Lower leg skin (tissue), 4 donors: ENCODE data around the gene TTC7B. TPM values are rescaled to one million over a fixed set of nuclear protein-coding genes. Genes with fewer than 3 reads are reported as not detected.

Source experiments
- DNase-seq, 2 donors: peaks; one replicate each; pipeline ENCODE4 v3.0.0-alpha.2; 2019; ENCODE audit warnings: low spot score in 2 of 2
- H3K4me3 ChIP-seq: fragments of 200-600 bp; sonication (generic); 2 replicates; pipeline ENCODE4 v1.5.1; 2017; ENCODE audit warnings: mild to moderate bottlenecking, low read depth; ENCODE audit not compliant: poor library complexity, severe bottlenecking
- POLR2A ChIP-seq, 2 donors: fragments of 450-650 bp; IDR thresholded peaks; one replicate each; pipeline ENCODE4 v1.6.1; 2016 to 2017; ENCODE audit warnings: antibody characterized with exemption in 2 of 2, mild to moderate bottlenecking in 1 of 2, moderate library complexity in 1 of 2
- WGBS, 2 donors: methylation state at CpG; one replicate each; pipeline ENCODE4 v1.1.5; 2018; 5-methylcytosine and 5-hydroxymethylcytosine counted together
- intact Hi-C: fragments of 100-400 bp; cut with DNase I; formaldehyde crosslinking; loops from one replicate; pipeline ENCODE4 v1.15.0; 2023; ENCODE audit warnings: low total_unique reads
- total RNA-seq, 4 donors: library from RNA; depleted of rRNA; stranded (reverse); fragments of >200 nt; gene quantifications; one replicate each; pipeline ENCODE4 v1.1.0, GENCODE V29; 2016
- TF ChIP-seq, protein P1 (sequence below), 3 donors: fragments of 450-650 bp; IDR thresholded peaks; one replicate each; pipeline ENCODE4 v1.5.1; 2016; ENCODE audit warnings: antibody characterized with exemption in 3 of 3, mild to moderate bottlenecking in 3 of 3, moderate library complexity in 2 of 3

Gene TTC7B
- total RNA-seq, 4 donors from 2014 or later, result 10.3 to 28.7 (median 20.2) TPM

DNA sequence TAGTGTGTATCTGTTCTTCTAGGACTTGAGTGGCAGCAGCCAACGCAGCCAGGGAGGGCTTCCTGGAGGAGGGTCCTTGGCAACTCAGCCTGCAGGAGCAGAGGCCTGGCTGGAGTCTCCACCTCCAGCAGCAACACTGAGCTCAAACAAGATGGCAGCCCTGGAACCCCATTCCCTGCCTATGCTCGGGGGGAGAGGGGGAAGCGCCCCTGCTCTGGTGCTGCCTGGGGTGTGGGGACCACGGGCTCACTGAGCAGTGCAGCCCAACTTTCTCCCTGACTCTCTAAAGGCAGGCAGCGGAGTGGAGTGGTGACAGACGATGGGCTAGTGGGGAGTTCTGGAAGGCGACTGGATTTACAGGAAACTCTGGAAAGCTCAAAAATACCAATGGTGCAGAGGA, 258.7 kb downstream of the TTC7B start:
- H3K4me3 ChIP-seq, result no peak overlapping the region
- WGBS, 2 donors, result 86 to 94% methylated on average over 7 of the region's 7 CpGs
- intact Hi-C loops, result no loop called here
- TF ChIP-seq, protein P1, sequence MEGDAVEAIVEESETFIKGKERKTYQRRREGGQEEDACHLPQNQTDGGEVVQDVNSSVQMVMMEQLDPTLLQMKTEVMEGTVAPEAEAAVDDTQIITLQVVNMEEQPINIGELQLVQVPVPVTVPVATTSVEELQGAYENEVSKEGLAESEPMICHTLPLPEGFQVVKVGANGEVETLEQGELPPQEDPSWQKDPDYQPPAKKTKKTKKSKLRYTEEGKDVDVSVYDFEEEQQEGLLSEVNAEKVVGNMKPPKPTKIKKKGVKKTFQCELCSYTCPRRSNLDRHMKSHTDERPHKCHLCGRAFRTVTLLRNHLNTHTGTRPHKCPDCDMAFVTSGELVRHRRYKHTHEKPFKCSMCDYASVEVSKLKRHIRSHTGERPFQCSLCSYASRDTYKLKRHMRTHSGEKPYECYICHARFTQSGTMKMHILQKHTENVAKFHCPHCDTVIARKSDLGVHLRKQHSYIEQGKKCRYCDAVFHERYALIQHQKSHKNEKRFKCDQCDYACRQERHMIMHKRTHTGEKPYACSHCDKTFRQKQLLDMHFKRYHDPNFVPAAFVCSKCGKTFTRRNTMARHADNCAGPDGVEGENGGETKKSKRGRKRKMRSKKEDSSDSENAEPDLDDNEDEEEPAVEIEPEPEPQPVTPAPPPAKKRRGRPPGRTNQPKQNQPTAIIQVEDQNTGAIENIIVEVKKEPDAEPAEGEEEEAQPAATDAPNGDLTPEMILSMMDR (IDR thresholded peaks at IDR 0.05), result no peak
- TF ChIP-seq POLR2A (IDR thresholded peaks at IDR 0.05), result no peak
- DNase-seq, result no peak

DNA sequence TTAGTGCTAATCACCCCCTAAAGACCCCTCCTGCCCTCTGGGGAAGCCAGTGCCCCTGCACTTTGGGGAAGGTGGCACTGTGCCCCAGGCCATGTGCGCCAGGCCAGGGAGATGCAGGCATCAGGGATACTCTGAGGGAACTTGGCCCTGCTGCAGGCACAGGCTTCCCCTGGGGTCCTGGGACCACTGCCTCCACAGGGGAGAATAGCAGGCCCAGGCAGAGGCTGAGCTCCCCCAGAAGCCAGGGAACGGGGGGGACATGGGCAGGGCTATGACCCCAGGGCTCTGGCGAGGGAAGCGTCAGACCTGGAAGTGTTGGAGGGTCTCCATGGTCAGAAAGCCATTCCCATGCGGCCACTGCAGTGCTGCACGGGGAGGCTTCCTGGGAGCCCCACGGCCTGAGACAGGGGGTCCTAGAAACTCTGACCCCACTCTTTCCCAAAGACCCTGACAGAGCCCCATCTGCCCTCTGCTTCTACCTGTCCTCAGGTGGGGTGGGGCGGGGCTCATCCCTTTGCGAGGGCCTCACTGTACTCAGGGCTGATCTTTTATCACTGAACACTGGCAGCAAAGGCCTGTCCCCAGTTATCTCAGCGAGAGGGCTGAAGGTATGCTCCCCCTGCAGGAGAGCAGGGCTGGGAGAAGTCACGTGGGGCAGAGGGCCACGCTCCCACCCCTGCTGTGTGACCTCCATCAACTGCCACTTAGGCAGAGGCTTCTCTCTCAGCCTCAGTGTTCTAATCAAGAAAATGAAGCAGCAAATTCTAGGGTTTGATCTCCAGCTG, 259.4 kb downstream of the TTC7B start:
- WGBS, 2 donors, result 85 to 93% methylated on average over 11 to 12 of the region's 12 CpGs
- no peak overlapping the region for H3K4me3 ChIP-seq
- intact Hi-C loops, result no loop called here
- no peak for TF ChIP-seq POLR2A (IDR thresholded peaks at IDR 0.05)
- TF ChIP-seq, protein P1 (IDR thresholded peaks at IDR 0.05), result no peak
- no peak for DNase-seq

DNA sequence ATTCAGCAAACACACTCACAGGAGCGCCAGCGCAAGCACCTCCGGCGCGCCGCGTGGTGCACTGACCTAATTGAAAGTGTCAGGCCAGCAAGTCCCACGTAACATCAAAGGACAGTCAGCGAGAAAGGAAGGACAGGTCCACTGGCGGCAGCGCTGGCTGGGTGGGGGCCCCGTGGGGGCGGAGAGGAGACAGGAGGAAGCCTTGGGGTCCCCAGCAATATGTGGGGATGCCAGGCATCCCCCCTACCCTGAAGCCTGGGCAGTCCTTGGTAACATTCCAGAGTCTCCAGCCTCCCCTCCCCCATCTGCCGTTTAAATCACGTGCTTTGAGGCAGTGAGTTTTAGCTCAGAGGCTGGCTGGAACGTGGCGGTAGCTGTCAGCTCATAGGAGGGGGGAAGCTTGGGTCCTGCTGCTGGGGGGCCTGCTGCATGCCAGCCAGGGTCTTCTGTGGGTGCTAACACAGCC, 260.2 kb downstream of the TTC7B start:
- no peak for TF ChIP-seq POLR2A (IDR thresholded peaks at IDR 0.05)
- TF ChIP-seq, protein P1 (IDR thresholded peaks at IDR 0.05), result no peak
- intact Hi-C loops, result no loop called here
- no peak for DNase-seq
- 63 to 77% methylated on average over 17 of the region's 17 CpGs for WGBS, 2 donors
- no peak overlapping the region for H3K4me3 ChIP-seq

DNA sequence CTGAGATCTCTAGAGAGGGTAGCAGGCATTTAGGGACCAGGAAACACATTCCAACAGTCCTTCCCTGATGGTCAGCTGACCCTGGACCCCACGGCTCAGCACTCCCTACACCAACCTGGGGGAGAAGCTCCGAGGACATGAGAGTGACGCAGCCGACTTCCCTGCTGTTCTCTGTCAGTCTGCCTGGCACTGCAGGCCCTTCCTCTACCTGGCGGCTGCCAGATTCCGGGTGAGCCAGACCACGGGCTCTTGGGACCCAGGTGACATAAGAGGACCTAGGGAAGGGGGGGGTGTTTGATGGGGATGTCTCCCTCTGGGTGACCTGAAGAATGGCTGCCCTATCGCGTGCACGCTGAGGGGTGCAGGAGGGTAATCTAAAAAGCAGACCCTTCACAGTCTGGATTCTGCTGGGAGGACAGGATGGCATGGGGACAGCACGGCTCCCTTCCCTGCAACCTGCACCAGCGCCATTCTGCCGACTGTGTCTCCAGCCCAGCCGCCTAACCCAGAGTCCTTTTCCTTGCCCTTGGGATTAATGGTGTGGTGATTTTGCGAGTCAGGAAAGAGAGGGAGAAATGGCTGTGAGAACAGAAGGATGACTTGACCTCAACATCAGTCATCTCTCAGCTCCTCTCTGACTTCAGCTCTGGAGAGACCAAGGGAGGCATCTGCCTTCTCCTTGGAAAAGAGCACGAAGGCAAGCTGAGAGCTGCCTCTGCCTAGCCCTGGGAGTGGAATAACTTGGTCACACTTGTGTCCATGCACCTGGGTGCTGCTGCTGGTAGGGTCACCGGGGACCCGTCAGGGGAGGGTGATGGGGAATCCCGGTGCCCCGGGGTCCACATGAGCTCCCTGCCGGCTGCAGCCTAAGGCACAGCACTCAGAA, 260.9 kb downstream of the TTC7B start:
- intact Hi-C loops, result no loop called here
- WGBS, 2 donors, result 82 to 89% methylated on average over 21 of the region's 21 CpGs
- TF ChIP-seq, protein P1 (IDR thresholded peaks at IDR 0.05), result no peak
- TF ChIP-seq POLR2A (IDR thresholded peaks at IDR 0.05), result no peak
- no peak for DNase-seq
- no peak overlapping the region for H3K4me3 ChIP-seq

DNA sequence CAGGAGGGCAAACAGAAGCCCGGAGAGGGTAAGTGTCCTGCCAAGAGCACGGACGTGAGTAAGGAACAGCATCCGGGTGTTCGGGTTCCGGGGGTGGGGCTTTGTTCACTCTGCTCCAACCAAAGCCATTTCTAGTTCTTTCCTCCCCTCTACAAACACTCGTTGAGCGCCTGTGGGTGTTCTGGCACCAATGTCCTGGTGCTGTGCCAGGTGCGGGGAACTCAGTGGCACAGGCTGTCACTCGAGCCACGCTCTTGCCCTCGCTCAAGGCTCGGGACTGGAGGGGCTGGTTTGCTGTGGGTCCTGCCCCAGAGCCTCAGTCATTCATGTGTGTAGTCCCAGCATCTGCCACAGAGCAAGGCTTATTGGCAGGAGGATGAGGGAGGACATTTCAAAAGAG, 261.9 kb downstream of the TTC7B start:
- intact Hi-C loops, result no loop called here
- no peak overlapping the region for H3K4me3 ChIP-seq

More for the DNA sequence above, 261.9 kb downstream of the TTC7B start:
- 53 to 61% methylated on average over 11 to 13 of the region's 13 CpGs for WGBS, 2 donors
- DNase-seq, result no peak
- TF ChIP-seq POLR2A (IDR thresholded peaks at IDR 0.05), result no peak
- TF ChIP-seq, protein P1 (IDR thresholded peaks at IDR 0.05), result no peak
